HFF-Myc (cell line): ENCODE measurements around the gene CHST11.

Experiments used
- DNase-seq: peaks from one replicate; pipeline ENCODE4 v3.0.0-alpha.2; 2011; ENCODE audit warnings: low read depth; ENCODE audit errors: extremely low read depth
- H3K4me3 ChIP-seq: replicated peaks from 2 replicates; pipeline ENCODE4 v1.5.1; 2011; ENCODE audit warnings: low read depth, mild to moderate bottlenecking, control low read depth, low read length
- CTCF ChIP-seq: IDR thresholded peaks from 2 replicates; pipeline ENCODE4 v1.5.1; 2012; ENCODE audit warnings: mild to moderate bottlenecking, low read depth, low read length, control low read depth; ENCODE audit errors: missing control alignments

CHST11 gene

GRCh38 chr12:104729091-104729490, 272.3 kb downstream of the CHST11 start:
- TF ChIP-seq CTCF: no peak
- no peak for DNase-seq
- H3K4me3 ChIP-seq: no peak overlapping the region

GRCh38 chr12:104729610-104730446, 273.1 kb downstream of the CHST11 start:
- no peak for TF ChIP-seq CTCF
- no peak for DNase-seq
- H3K4me3 ChIP-seq: no peak overlapping the region

GRCh38 chr12:104730763-104731162, 274.0 kb downstream of the CHST11 start:
- no peak overlapping the region for H3K4me3 ChIP-seq
- no peak for DNase-seq
- no peak for TF ChIP-seq CTCF

GRCh38 chr12:104733717-104734175, 277.0 kb downstream of the CHST11 start:
- peak; percentile 25 for TF ChIP-seq CTCF
- H3K4me3 ChIP-seq: no peak overlapping the region
- no peak for DNase-seq

GRCh38 chr12:104734541-104735095, 277.9 kb downstream of the CHST11 start:
- no peak for DNase-seq
- no peak overlapping the region for H3K4me3 ChIP-seq
- TF ChIP-seq CTCF: no peak

GRCh38 chr12:104735801-104736200, 279.1 kb downstream of the CHST11 start:
- DNase-seq: no peak
- H3K4me3 ChIP-seq: no peak overlapping the region
- no peak for TF ChIP-seq CTCF
